K562 (cell line): ENCODE results near the gene PRSS53.

Experiments
- EP300 ChIP-seq: IDR thresholded peaks from 2 replicates; pipeline ENCODE4 v1.6.1; 2012; ENCODE audit warnings: low read length, improper control_type of control experiment
- FOXM1 ChIP-seq, 2 experiments: fragments of 450-650 bp in 1 of 2; sonication (generic) in 1 of 2; formaldehyde crosslinking in 1 of 2; IDR thresholded peaks; 2 replicates each; pipeline versions ENCODE4 v1.6.1 to v1.9.0; 2017 to 2022; ENCODE audit warnings: low read depth in 2 of 2, mild to moderate bottlenecking in 2 of 2, missing genetic modification reagents in 1 of 2, moderate library complexity in 1 of 2
- KLF16 ChIP-seq: IDR thresholded peaks from 2 replicates; pipeline ENCODE4 v1.6.1; 2016; ENCODE audit warnings: antibody characterized with exemption
- PHF20 ChIP-seq: fragments of 450-650 bp; IDR thresholded peaks from 2 replicates; pipeline ENCODE4 v1.6.1; 2018; ENCODE audit not compliant: partially characterized antibody
- POLR2A ChIP-seq: fragments of 450-650 bp; conservative IDR thresholded peaks from 2 replicates; pipeline ENCODE4 v1.6.1; 2016
- POLR2AphosphoS2 ChIP-seq: IDR thresholded peaks from 2 replicates; pipeline ENCODE4 v1.6.1; 2012; ENCODE audit warnings: low read length, improper control_type of control experiment

- TF ChIP-seq PHF20 (no peak), POLR2A (no peak), KLF16 (no peak), FOXM1 (IDR thresholded peaks at IDR 0.05; ENCODE audit: low read depth) (no peak), FOXM1 (CRISPR knock-in tag; IDR thresholded peaks at IDR 0.05; ENCODE audit: low read depth) (no peak), POLR2AphosphoS2 (no peak), EP300 (no peak)
Observed at GRCh38 chr16:31088459-31089183, at the start of gene PRSS53.
